ENCODE data around the gene HHIPL1. TPM values are rescaled to one million over a fixed set of nuclear protein-coding genes. Genes with fewer than 3 reads are reported as not detected.

The HHIPL1 gene
- total and polyA plus RNA-seq, 2 of the 8 experiments (the other 6 are each of a cell fraction or from before 2014, with no cell fraction given): 1.5 to 2.6 TPM

- no peak for TF ChIP-seq NRF1 (IDR thresholded peaks at IDR 0.05; ENCODE audit: low read depth, low read length)
Observed at GRCh38 chr14:99677231-99678140, 32.6 kb downstream of the HHIPL1 start (continued).

All from H1 (cell line).